Thyroid gland (tissue), 4 donors: ENCODE measurements around the gene PCNX3.

Experiments used
- CTCF ChIP-seq, 6 experiments: fragments of 200-600 bp in 3 of 6; fragments of 450-650 bp in 3 of 6; sonication (generic) in 3 of 6; IDR thresholded peaks; one replicate each; pipeline ENCODE4 v1.5.1; 2016 to 2019; ENCODE audit warnings: antibody characterized with exemption in 6 of 6, mild to moderate bottlenecking in 2 of 6, inconsistent platforms in 1 of 6, moderate library complexity in 1 of 6
- POLR2A ChIP-seq, 2 donors: fragments of 450-650 bp; IDR thresholded peaks; one replicate each; pipeline ENCODE4 v1.6.1; 2017; ENCODE audit warnings: antibody characterized with exemption in 2 of 2, mild to moderate bottlenecking in 2 of 2, moderate library complexity in 1 of 2

- TF ChIP-seq POLR2A (IDR thresholded peaks at IDR 0.05): no peak
- no peak for TF ChIP-seq CTCF (IDR thresholded peaks at IDR 0.05)
Observed at GRCh38 chr11:65589444-65590239, 25.9 kb upstream of the PCNX3 start.
